Measurements from ENCODE around the gene GPR61. TPM values are rescaled to one million over a fixed set of nuclear protein-coding genes. Genes with fewer than 3 reads are reported as not detected.

The GPR61 gene
- polyA plus RNA-seq, 1 donor (not counting 4 experiments of a cell fraction or from before 2014, with no cell fraction given) = not detected

DNA sequence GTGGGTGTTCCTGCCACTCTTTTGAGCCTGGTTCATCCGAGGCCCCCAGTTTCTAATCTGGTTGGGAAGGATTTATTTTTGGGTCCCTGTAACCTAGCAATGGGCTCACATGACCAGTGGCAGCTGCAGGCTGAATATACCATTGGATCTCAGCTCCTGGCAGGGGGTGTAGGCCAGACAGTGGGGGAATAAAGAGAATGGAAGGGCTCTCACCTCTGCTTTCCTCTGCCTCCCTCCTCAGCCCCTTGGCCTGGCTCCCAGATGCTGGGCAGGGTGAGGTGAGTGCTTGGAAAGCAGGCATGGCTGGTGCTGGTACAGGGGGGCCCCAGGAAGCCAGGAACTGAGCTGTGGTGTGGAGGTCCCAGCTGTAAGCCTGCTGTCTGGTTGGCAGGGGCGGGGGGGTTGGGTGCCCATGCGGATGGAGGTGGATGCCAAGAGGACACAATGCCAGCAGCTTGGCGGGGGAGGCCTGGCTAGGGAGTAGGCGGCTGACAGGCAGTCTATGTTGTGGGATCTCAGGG is 3.6 kb upstream of the GPR61 start:
- Histone ChIP-seq H3K9me3 (ENCODE audit: control insufficient read depth, low read depth, low read length) (no peaks in the 10 kb centered on the region), H2AFZ (ENCODE audit: control insufficient read depth, low read length) (no peak overlapping the region), H3K9me1 (ENCODE audit: control insufficient read depth, extremely low read depth, insufficient read depth, low read length) (no peaks in the 10 kb centered on the region), H4K20me1 (ENCODE audit: control insufficient read depth, extremely low read depth, insufficient read depth, low read length) (no peaks in the 10 kb centered on the region), H3K4me1 (ENCODE audit: control insufficient read depth, extremely low read depth, insufficient read depth, low read length) (peaks cover 6% of the 10 kb centered on the region), H3K27ac (ENCODE audit: control insufficient read depth, insufficient read depth, low read length) (no peak overlapping the region), H3K79me2 (ENCODE audit: control insufficient read depth, insufficient read depth, low read length) (no peaks in the 10 kb centered on the region), H3K36me3 (ENCODE audit: control insufficient read depth in 2 of 2, extremely low read depth in 1 of 2, insufficient read depth in 2 of 2, low read length in 2 of 2) (no peaks in the 10 kb centered on the region), H3K27me3 (ENCODE audit: control insufficient read depth, extremely low read depth, insufficient read depth, low read length) (no peaks in the 10 kb centered on the region), H3K4me3 (ENCODE audit: control insufficient read depth in 2 of 3, extremely low read depth in 1 of 3, insufficient read depth in 2 of 3, low read depth in 1 of 3, low read length in 3 of 3) (no peak overlapping the region), H3K9ac (ENCODE audit: control insufficient read depth, extremely low read depth, insufficient read depth, low read length) (no peak overlapping the region), H3K4me2 (ENCODE audit: control insufficient read depth, extremely low read depth, insufficient read depth, low read depth, low read length) (no peak overlapping the region)
- TF ChIP-seq EZH2 (IDR thresholded peaks at IDR 0.05; ENCODE audit: low read length) = no peak
- TF ChIP-seq, protein P1, sequence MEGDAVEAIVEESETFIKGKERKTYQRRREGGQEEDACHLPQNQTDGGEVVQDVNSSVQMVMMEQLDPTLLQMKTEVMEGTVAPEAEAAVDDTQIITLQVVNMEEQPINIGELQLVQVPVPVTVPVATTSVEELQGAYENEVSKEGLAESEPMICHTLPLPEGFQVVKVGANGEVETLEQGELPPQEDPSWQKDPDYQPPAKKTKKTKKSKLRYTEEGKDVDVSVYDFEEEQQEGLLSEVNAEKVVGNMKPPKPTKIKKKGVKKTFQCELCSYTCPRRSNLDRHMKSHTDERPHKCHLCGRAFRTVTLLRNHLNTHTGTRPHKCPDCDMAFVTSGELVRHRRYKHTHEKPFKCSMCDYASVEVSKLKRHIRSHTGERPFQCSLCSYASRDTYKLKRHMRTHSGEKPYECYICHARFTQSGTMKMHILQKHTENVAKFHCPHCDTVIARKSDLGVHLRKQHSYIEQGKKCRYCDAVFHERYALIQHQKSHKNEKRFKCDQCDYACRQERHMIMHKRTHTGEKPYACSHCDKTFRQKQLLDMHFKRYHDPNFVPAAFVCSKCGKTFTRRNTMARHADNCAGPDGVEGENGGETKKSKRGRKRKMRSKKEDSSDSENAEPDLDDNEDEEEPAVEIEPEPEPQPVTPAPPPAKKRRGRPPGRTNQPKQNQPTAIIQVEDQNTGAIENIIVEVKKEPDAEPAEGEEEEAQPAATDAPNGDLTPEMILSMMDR (optimal IDR thresholded peaks at IDR 0.05 in 1 of 3, IDR thresholded peaks at IDR 0.05 in 1 of 3, conservative IDR thresholded peaks at IDR 0.05 in 1 of 3; ENCODE audit: extremely low read depth in 1 of 3, insufficient read depth in 2 of 3, low read length in 3 of 3) = no peak
- dilution Hi-C loops (cut with MboI; ENCODE audit: extremely low pct_ligation_motif_present, low sequenced_read_pairs) = no loop called here
- DNase-seq (ENCODE audit: low read depth, low spot score) = no peak
- no peak for FAIRE-seq

DNA sequence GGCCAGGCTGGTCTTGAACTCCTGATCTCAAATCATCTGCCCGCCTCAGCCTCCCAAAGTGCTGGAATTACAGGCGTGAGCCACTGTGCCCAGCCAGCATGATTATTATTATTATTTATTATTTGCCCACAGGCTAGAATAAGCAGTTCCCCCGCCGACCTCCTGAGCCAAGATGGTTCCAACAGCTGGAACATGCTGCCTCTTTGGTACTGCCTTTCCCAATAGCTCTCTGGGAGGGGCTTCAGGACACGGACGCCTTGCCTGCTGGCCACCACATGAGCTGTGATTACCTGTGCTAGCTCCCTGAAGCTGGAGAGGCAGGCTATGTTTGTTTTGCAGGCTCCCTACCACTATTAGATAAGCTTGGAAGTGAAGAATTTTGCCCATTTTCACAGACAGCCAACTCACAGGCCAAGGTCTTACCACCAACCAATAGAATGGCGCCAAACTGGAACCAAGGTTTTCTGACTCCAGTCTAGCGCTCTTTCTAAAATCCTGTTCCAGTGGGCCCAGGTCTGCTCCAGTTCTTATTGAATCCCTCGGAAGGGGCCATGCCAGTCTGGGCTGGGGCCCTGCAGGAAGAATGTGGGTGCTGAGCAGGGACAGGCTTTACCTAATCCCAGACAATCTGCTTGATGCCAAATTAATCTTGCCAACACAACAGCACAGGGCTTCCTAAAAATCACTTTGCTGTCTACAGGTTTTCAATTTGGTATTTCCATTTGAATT is 2.1 kb upstream of the GPR61 start:
- H3K4me2 ChIP-seq (ENCODE audit: control insufficient read depth, extremely low read depth, insufficient read depth, low read depth, low read length) = no peak overlapping the region
- H3K9me3 ChIP-seq (ENCODE audit: control insufficient read depth, low read depth, low read length) = no peaks in the 10 kb centered on the region
- H3K79me2 ChIP-seq (ENCODE audit: control insufficient read depth, insufficient read depth, low read length) = no peaks in the 10 kb centered on the region
- H3K4me3 ChIP-seq (ENCODE audit: control insufficient read depth in 2 of 3, extremely low read depth in 1 of 3, insufficient read depth in 2 of 3, low read depth in 1 of 3, low read length in 3 of 3) = no peak overlapping the region
- FAIRE-seq (no peak), DNase-seq (ENCODE audit: low read depth, low spot score) (no peak)
- no peaks in the 10 kb centered on the region for H3K36me3 ChIP-seq (ENCODE audit: control insufficient read depth in 2 of 2, extremely low read depth in 1 of 2, insufficient read depth in 2 of 2, low read length in 2 of 2)
- no peak for TF ChIP-seq EZH2 (IDR thresholded peaks at IDR 0.05; ENCODE audit: low read length)
- TF ChIP-seq, protein P1 (optimal IDR thresholded peaks at IDR 0.05 in 1 of 3, IDR thresholded peaks at IDR 0.05 in 1 of 3, conservative IDR thresholded peaks at IDR 0.05 in 1 of 3; ENCODE audit: extremely low read depth in 1 of 3, insufficient read depth in 2 of 3, low read length in 3 of 3) = no peak
- dilution Hi-C loops (cut with MboI; ENCODE audit: extremely low pct_ligation_motif_present, low sequenced_read_pairs) = no loop called here
- H3K4me1 ChIP-seq (ENCODE audit: control insufficient read depth, extremely low read depth, insufficient read depth, low read length) = peaks cover under 1% of the 10 kb centered on the region
- H3K9me1 ChIP-seq (ENCODE audit: control insufficient read depth, extremely low read depth, insufficient read depth, low read length) = no peaks in the 10 kb centered on the region
- no peak overlapping the region for H2AFZ ChIP-seq (ENCODE audit: control insufficient read depth, low read length)
- H3K9ac ChIP-seq (ENCODE audit: control insufficient read depth, extremely low read depth, insufficient read depth, low read length) = no peak overlapping the region
- H3K27me3 ChIP-seq (ENCODE audit: control insufficient read depth, extremely low read depth, insufficient read depth, low read length) = no peaks in the 10 kb centered on the region
- H3K27ac ChIP-seq (ENCODE audit: control insufficient read depth, insufficient read depth, low read length) = no peak overlapping the region
- no peaks in the 10 kb centered on the region for H4K20me1 ChIP-seq (ENCODE audit: control insufficient read depth, extremely low read depth, insufficient read depth, low read length)

Data from keratinocyte (primary cell).